SK-N-MC (cell line): ENCODE data around the gene DISP2.

Experiments
- EZH2 ChIP-seq: fragments of 200-600 bp; sonication (generic); IDR thresholded peaks from one replicate; pipeline ENCODE4 v1.6.1; 2017; ENCODE audit warnings: antibody characterized with exemption
- FOXP2 ChIP-seq: optimal IDR thresholded peaks from 2 replicates; pipeline ENCODE3; 2011; ENCODE audit warnings: mild to moderate bottlenecking, moderate library complexity; ENCODE audit not compliant: insufficient read depth; ENCODE audit errors: extremely low read length, control extremely low read depth
- POLR2AphosphoS5 ChIP-seq: IDR thresholded peaks from 2 replicates; pipeline ENCODE4 v1.6.1; 2012; ENCODE audit warnings: mild to moderate bottlenecking, low read depth, low read length, borderline replicate concordance

DNA sequence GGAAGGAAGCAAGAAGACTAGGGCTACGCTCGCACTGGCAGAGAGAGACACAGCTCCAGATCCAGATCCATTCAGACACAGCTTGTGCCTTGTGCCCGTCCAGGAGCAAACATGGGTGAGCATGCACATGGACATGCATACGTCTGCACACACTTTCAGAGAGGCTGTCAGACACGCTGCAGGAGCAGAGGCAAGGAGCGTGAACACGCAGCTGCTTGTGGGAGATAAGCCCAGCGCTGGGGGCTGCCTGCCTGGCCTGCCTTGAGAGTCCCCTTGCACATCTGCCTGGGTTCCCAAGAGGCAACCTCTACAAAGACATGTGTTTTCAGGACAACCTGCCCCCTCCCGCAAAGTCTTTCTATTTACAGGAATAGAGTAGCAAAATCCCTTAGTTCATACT, 69.2 kb downstream of the DISP2 start:
- TF ChIP-seq EZH2: no peak
- TF ChIP-seq POLR2AphosphoS5: no peak
- no peak for TF ChIP-seq FOXP2
